ENCODE results near the gene GFRA1.

GFRA1 gene

GRCh38 chr10:116118847-116119246 is 154.2 kb downstream of the GFRA1 start:
- no peak for DNase-seq (ENCODE audit: low read depth)

GRCh38 chr10:116115797-116116196 is 157.2 kb downstream of the GFRA1 start:
- DNase-seq (ENCODE audit: low read depth): no peak
- no peak overlapping the region for H3K4me3 ChIP-seq (ENCODE audit: low read depth, low read length)

More at GRCh38 chr10:116118847-116119246, 154.2 kb downstream of the GFRA1 start:
- no peak overlapping the region for H3K4me3 ChIP-seq (ENCODE audit: low read depth, low read length)

- DNase-seq (ENCODE audit: low read depth): no peak
- no peak overlapping the region for H3K4me3 ChIP-seq (ENCODE audit: low read depth, low read length)
Measured at GRCh38 chr10:116115036-116115641, 157.9 kb downstream of the GFRA1 start.

GRCh38 chr10:116113721-116114501 is 159.1 kb downstream of the GFRA1 start:
- no peak overlapping the region for H3K4me3 ChIP-seq (ENCODE audit: low read depth, low read length)
- peak; percentile 43 for DNase-seq (ENCODE audit: low read depth)

GRCh38 chr10:116112232-116113231 is 160.5 kb downstream of the GFRA1 start:
- DNase-seq (ENCODE audit: low read depth): no peak
- H3K4me3 ChIP-seq (ENCODE audit: low read depth, low read length): no peak overlapping the region

GRCh38 chr10:116111483-116112095 is 161.4 kb downstream of the GFRA1 start:
- no peak for DNase-seq (ENCODE audit: low read depth)
- H3K4me3 ChIP-seq (ENCODE audit: low read depth, low read length): no peak overlapping the region

GRCh38 chr10:116110736-116111135 is 162.3 kb downstream of the GFRA1 start:
- H3K4me3 ChIP-seq (ENCODE audit: low read depth, low read length): no peak overlapping the region
- no peak for DNase-seq (ENCODE audit: low read depth)

GRCh38 chr10:116109881-116110280 is 163.1 kb downstream of the GFRA1 start:
- no peak overlapping the region for H3K4me3 ChIP-seq (ENCODE audit: low read depth, low read length)

GRCh38 chr10:116109481-116109880 is 163.5 kb downstream of the GFRA1 start:
- no peak overlapping the region for H3K4me3 ChIP-seq (ENCODE audit: low read depth, low read length)
- DNase-seq (ENCODE audit: low read depth): no peak

More at GRCh38 chr10:116109881-116110280, 163.1 kb downstream of the GFRA1 start:
- DNase-seq (ENCODE audit: low read depth): no peak

- H3K4me3 ChIP-seq (ENCODE audit: low read depth, low read length): no peak overlapping the region
Measured at GRCh38 chr10:116108095-116108494, 164.9 kb downstream of the GFRA1 start.

GRCh38 chr10:116106611-116107010 is 166.4 kb downstream of the GFRA1 start:
- H3K4me3 ChIP-seq (ENCODE audit: low read depth, low read length): no peak overlapping the region
- DNase-seq (ENCODE audit: low read depth): no peak

More at GRCh38 chr10:116108095-116108494, 164.9 kb downstream of the GFRA1 start:
- no peak for DNase-seq (ENCODE audit: low read depth)

GRCh38 chr10:116105264-116105663 is 167.7 kb downstream of the GFRA1 start:
- H3K4me3 ChIP-seq (ENCODE audit: low read depth, low read length): no peak overlapping the region
- DNase-seq (ENCODE audit: low read depth): no peak

- DNase-seq (ENCODE audit: low read depth): no peak
Measured at GRCh38 chr10:116104210-116104932, 168.6 kb downstream of the GFRA1 start.

GRCh38 chr10:116103668-116104067 is 169.3 kb downstream of the GFRA1 start:
- no peak for DNase-seq (ENCODE audit: low read depth)
- no peak overlapping the region for H3K4me3 ChIP-seq (ENCODE audit: low read depth, low read length)

More at GRCh38 chr10:116104210-116104932, 168.6 kb downstream of the GFRA1 start:
- no peak overlapping the region for H3K4me3 ChIP-seq (ENCODE audit: low read depth, low read length)

GRCh38 chr10:116101616-116102315 is 171.2 kb downstream of the GFRA1 start:
- H3K4me3 ChIP-seq (ENCODE audit: low read depth, low read length): no peak overlapping the region
- no peak for DNase-seq (ENCODE audit: low read depth)

- DNase-seq (ENCODE audit: low read depth): no peak
- H3K4me3 ChIP-seq (ENCODE audit: low read depth, low read length): no peak overlapping the region
Measured at GRCh38 chr10:116100984-116101383, 172.0 kb downstream of the GFRA1 start.

- no peak for DNase-seq (ENCODE audit: low read depth)
- H3K4me3 ChIP-seq (ENCODE audit: low read depth, low read length): no peak overlapping the region
Measured at GRCh38 chr10:116099023-116099420, 174.0 kb downstream of the GFRA1 start.

- no peak overlapping the region for H3K4me3 ChIP-seq (ENCODE audit: low read depth, low read length)
- DNase-seq (ENCODE audit: low read depth): no peak
Measured at GRCh38 chr10:116098411-116099022, 174.5 kb downstream of the GFRA1 start.

All from skeletal muscle cell (primary cell).